HEK293T (cell line): ENCODE measurements around the gene MLLT10.

Experiments used
- BHLHE40 ChIP-seq: fragments of 450-650 bp; IDR thresholded peaks from 2 replicates; pipeline ENCODE4 v1.6.1; 2016; ENCODE audit warnings: mild to moderate bottlenecking, moderate library complexity, borderline replicate concordance
- CTBP1 ChIP-seq: fragments of 450-650 bp; IDR thresholded peaks from 2 replicates; pipeline ENCODE4 v1.6.1; 2016; ENCODE audit warnings: borderline replicate concordance
- ELF4 ChIP-seq: fragments of 450-650 bp; IDR thresholded peaks from 2 replicates; pipeline ENCODE4 v1.6.1; 2017; ENCODE audit warnings: antibody characterized with exemption
- FOXA1 ChIP-seq: fragments of 450-650 bp; IDR thresholded peaks from 2 replicates; pipeline ENCODE4 v1.6.1; 2016; ENCODE audit warnings: mild to moderate bottlenecking
- FOXK2 ChIP-seq: fragments of 450-650 bp; IDR thresholded peaks from 2 replicates; pipeline ENCODE4 v1.6.1; 2016; ENCODE audit warnings: mild to moderate bottlenecking
- L3MBTL2 ChIP-seq: fragments of 450-650 bp; conservative IDR thresholded peaks from 2 replicates; pipeline ENCODE4 v1.6.1; 2016; ENCODE audit warnings: mild to moderate bottlenecking
- LEF1 ChIP-seq: fragments of 450-650 bp; IDR thresholded peaks from 2 replicates; pipeline ENCODE4 v1.6.1; 2017; ENCODE audit warnings: mild to moderate bottlenecking, borderline replicate concordance
- NFRKB ChIP-seq: fragments of 450-650 bp; IDR thresholded peaks from 2 replicates; pipeline ENCODE4 v1.6.1; 2016; ENCODE audit warnings: mild to moderate bottlenecking, moderate library complexity
- PKNOX1 ChIP-seq: fragments of 450-650 bp; IDR thresholded peaks from 2 replicates; pipeline ENCODE4 v1.6.1; 2016
- SP1 ChIP-seq: fragments of 450-650 bp; IDR thresholded peaks from 2 replicates; pipeline ENCODE4 v1.6.1; 2017
- TARDBP ChIP-seq: fragments of 450-650 bp; IDR thresholded peaks from 2 replicates; pipeline ENCODE4 v1.6.1; 2016
- ZNF384 ChIP-seq: fragments of 450-650 bp; IDR thresholded peaks from 2 replicates; pipeline ENCODE4 v1.6.1; 2016

- TF ChIP-seq NFRKB: no peak
- no peak for TF ChIP-seq CTBP1
- no peak for TF ChIP-seq FOXA1
- TF ChIP-seq ELF4: no peak
- no peak for TF ChIP-seq TARDBP
- no peak for TF ChIP-seq PKNOX1
- TF ChIP-seq L3MBTL2: no peak
- TF ChIP-seq SP1: no peak
- TF ChIP-seq ZNF384: no peak
- no peak for TF ChIP-seq BHLHE40
- TF ChIP-seq FOXK2: no peak
- no peak for TF ChIP-seq LEF1
These were observed 11.2 kb upstream of the MLLT10 start for GRCh38 chr10:21522631-21523406.
